ENCODE data around the gene PILRB.

The PILRB gene

GRCh38 chr7:100407285-100408180 lies 49.6 kb downstream of the PILRB start:
- H3K27ac ChIP-seq (ENCODE audit: low read depth, low read length), result no peak overlapping the region
- no peaks in the 10 kb centered on the region for H3K27me3 ChIP-seq (ENCODE audit: control insufficient read depth, insufficient read depth, low read length)
- H3K9ac ChIP-seq (ENCODE audit: low read length), result no peak overlapping the region
- no peak overlapping the region for H3K4me3 ChIP-seq (ENCODE audit: low read length)
- H3K36me3 ChIP-seq (ENCODE audit: control insufficient read depth, insufficient read depth, low read length), result no peaks in the 10 kb centered on the region
- no peaks in the 10 kb centered on the region for H3K4me1 ChIP-seq (ENCODE audit: control insufficient read depth, insufficient read depth, low read length)

GRCh38 chr7:100411101-100411500 lies 53.2 kb downstream of the PILRB start:
- Histone ChIP-seq H3K9ac (ENCODE audit: low read length) (no peak overlapping the region), H3K4me3 (ENCODE audit: low read length) (no peak overlapping the region), H3K4me1 (ENCODE audit: control insufficient read depth, insufficient read depth, low read length) (no peaks in the 10 kb centered on the region), H3K27ac (ENCODE audit: low read depth, low read length) (no peak overlapping the region), H3K27me3 (ENCODE audit: control insufficient read depth, insufficient read depth, low read length) (no peaks in the 10 kb centered on the region), H3K36me3 (ENCODE audit: control insufficient read depth, insufficient read depth, low read length) (no peaks in the 10 kb centered on the region)

GRCh38 chr7:100413346-100413745 lies 55.4 kb downstream of the PILRB start:
- Histone ChIP-seq H3K9ac (ENCODE audit: low read length) (no peak overlapping the region), H3K4me3 (ENCODE audit: low read length) (no peak overlapping the region), H3K36me3 (ENCODE audit: control insufficient read depth, insufficient read depth, low read length) (no peaks in the 10 kb centered on the region), H3K27me3 (ENCODE audit: control insufficient read depth, insufficient read depth, low read length) (no peaks in the 10 kb centered on the region), H3K4me1 (ENCODE audit: control insufficient read depth, insufficient read depth, low read length) (no peaks in the 10 kb centered on the region), H3K27ac (ENCODE audit: low read depth, low read length) (no peak overlapping the region)

- Histone ChIP-seq H3K27me3 (ENCODE audit: control insufficient read depth, insufficient read depth, low read length) (no peaks in the 10 kb centered on the region), H3K4me3 (ENCODE audit: low read length) (no peak overlapping the region), H3K9ac (ENCODE audit: low read length) (no peak overlapping the region)
Observed at GRCh38 chr7:100413889-100414288, 56.0 kb downstream of the PILRB start.

GRCh38 chr7:100415448-100415847 lies 57.5 kb downstream of the PILRB start:
- Histone ChIP-seq H3K36me3 (ENCODE audit: control insufficient read depth, insufficient read depth, low read length) (no peaks in the 10 kb centered on the region), H3K9ac (ENCODE audit: low read length) (no peak overlapping the region), H3K27ac (ENCODE audit: low read depth, low read length) (no peak overlapping the region), H3K27me3 (ENCODE audit: control insufficient read depth, insufficient read depth, low read length) (no peaks in the 10 kb centered on the region), H3K4me1 (ENCODE audit: control insufficient read depth, insufficient read depth, low read length) (no peaks in the 10 kb centered on the region), H3K4me3 (ENCODE audit: low read length) (no peak overlapping the region)

More at GRCh38 chr7:100413889-100414288, 56.0 kb downstream of the PILRB start:
- Histone ChIP-seq H3K4me1 (ENCODE audit: control insufficient read depth, insufficient read depth, low read length) (no peaks in the 10 kb centered on the region), H3K27ac (ENCODE audit: low read depth, low read length) (no peak overlapping the region), H3K36me3 (ENCODE audit: control insufficient read depth, insufficient read depth, low read length) (no peaks in the 10 kb centered on the region)
